ENCODE measurements around the gene CES2. TPM values are rescaled to one million over a fixed set of nuclear protein-coding genes. Genes with fewer than 3 reads are reported as not detected.

The CES2 gene
- total and polyA plus RNA-seq, 2 donors (not counting 1 experiment from before 2014, with no cell fraction given), result 23.5 to 47.8 TPM

GRCh38 chr16:66905633-66906539 lies 29.4 kb upstream of the CES2 start:
- Mint-ChIP-seq H3K27ac (no peak overlapping the region), H3K9me3 (ENCODE audit: insufficient read depth) (no peaks in the 10 kb centered on the region), H3K4me1 (no peaks in the 10 kb centered on the region), H3K4me3 (no peak overlapping the region), H3K27me3 (no peaks in the 10 kb centered on the region)
- H3K79me2 ChIP-seq (ENCODE audit: control insufficient read depth, insufficient read depth, low read length), result no peaks in the 10 kb centered on the region
- ChIA-PET CTCF (no interaction called here), POLR2A (no interaction called here)
- intact Hi-C loops (cut with micrococcal nuclease), result no loop called here
- DNase-seq (no peak), ATAC-seq (ENCODE audit: low read depth) (no peak)
- H3K4me1 ChIP-seq (ENCODE audit: control insufficient read depth in 2 of 2, insufficient read depth in 2 of 2, low read length in 2 of 2), result no peaks in the 10 kb centered on the region
- no peaks in the 10 kb centered on the region for H4K20me1 ChIP-seq (ENCODE audit: control insufficient read depth, insufficient read depth, low read length, poor library complexity, severe bottlenecking)
- no peaks in the 10 kb centered on the region for H3K36me3 ChIP-seq (replicated peaks in 1 of 2; ENCODE audit: control extremely low read depth in 1 of 2, control insufficient read depth in 1 of 2, extremely low read depth in 1 of 2, insufficient read depth in 2 of 2, low read length in 1 of 2)
- H3K4me3 ChIP-seq (ENCODE audit: control extremely low read depth in 1 of 5, extremely low read depth in 1 of 5, insufficient read depth in 1 of 5, low read depth in 2 of 5, low read length in 4 of 5), result no peak overlapping the region
- H2AFZ ChIP-seq (ENCODE audit: insufficient read depth, low read depth, low read length, poor library complexity, severe bottlenecking), result no peak overlapping the region
- no peak for TF ChIP-seq EZH2 (IDR thresholded peaks at IDR 0.05; ENCODE audit: borderline replicate concordance, insufficient read depth, low read depth, low read length, poor library complexity, severe bottlenecking)
- TF ChIP-seq CTCF (IDR thresholded peaks at IDR 0.05), result no peak
- H3K9ac ChIP-seq (ENCODE audit: low read length), result no peak overlapping the region
- H3K4me2 ChIP-seq (replicated peaks; ENCODE audit: low read depth, low read length, poor library complexity, severe bottlenecking), result no peak overlapping the region
- 84% methylated on average over 10 of the region's 11 CpGs for WGBS (ENCODE audit: insufficient coverage)
- no peak overlapping the region for H3K27ac ChIP-seq (ENCODE audit: low read length in 2 of 2)
- H3K9me3 ChIP-seq (ENCODE audit: control extremely low read depth in 1 of 3, control insufficient read depth in 2 of 3, insufficient read depth in 1 of 3, low read length in 2 of 3), result no peaks in the 10 kb centered on the region
- H3K27me3 ChIP-seq (replicated peaks in 1 of 4; ENCODE audit: control extremely low read depth in 1 of 4, control insufficient read depth in 3 of 4, insufficient read depth in 4 of 4, low read length in 3 of 4), result no peaks in the 10 kb centered on the region

Measured in B cell (primary cell).